GM12801 (cell line): ENCODE measurements around the gene STARD13.

Source experiments
- TF ChIP-seq, protein P1 (sequence below): IDR thresholded peaks from one replicate; pipeline ENCODE4 v1.5.1; 2011; ENCODE audit warnings: control low read depth; ENCODE audit not compliant: insufficient read length; ENCODE audit errors: extremely low read depth

The STARD13 gene

DNA sequence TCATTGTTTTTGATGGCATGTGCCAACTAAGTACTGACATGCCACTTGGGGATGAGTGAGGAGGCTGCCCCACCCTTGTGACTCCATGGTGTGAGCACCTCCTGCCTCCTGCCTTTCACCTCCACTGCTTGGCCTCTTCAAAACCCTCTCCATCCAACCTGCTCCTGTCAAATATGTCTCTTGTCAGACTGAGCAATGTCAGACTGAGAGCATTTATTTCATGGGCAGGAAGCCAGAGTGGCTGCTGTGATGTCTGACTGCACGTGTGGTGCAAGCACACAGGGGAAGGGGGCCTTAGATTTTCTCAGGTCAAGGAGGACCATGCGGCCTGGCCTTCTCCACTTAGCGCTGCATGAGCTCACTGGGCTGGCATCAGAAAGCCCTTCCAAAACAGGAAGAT, 68.3 kb downstream of the STARD13 start:
- TF ChIP-seq, protein P1, sequence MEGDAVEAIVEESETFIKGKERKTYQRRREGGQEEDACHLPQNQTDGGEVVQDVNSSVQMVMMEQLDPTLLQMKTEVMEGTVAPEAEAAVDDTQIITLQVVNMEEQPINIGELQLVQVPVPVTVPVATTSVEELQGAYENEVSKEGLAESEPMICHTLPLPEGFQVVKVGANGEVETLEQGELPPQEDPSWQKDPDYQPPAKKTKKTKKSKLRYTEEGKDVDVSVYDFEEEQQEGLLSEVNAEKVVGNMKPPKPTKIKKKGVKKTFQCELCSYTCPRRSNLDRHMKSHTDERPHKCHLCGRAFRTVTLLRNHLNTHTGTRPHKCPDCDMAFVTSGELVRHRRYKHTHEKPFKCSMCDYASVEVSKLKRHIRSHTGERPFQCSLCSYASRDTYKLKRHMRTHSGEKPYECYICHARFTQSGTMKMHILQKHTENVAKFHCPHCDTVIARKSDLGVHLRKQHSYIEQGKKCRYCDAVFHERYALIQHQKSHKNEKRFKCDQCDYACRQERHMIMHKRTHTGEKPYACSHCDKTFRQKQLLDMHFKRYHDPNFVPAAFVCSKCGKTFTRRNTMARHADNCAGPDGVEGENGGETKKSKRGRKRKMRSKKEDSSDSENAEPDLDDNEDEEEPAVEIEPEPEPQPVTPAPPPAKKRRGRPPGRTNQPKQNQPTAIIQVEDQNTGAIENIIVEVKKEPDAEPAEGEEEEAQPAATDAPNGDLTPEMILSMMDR: no peak

DNA sequence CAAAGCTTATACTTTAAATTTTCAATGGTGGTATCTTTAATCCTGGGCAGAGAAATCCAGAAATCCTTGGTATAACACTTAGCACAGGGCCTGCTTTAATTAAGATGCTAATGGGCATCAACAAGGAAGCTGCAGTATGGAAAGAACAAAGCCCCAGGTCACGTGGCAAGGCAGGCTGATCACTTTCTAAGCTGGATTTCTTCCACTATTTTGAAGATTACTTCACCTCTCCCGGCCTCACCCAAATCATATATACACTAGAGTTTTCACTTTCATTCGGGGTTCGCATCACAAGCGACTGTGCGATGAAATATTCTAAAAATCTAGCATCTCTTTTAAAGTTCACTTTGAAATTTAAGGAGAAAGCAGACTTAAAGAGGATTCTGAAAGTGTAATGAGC, 71.8 kb downstream of the STARD13 start:
- TF ChIP-seq, protein P1: no peak

DNA sequence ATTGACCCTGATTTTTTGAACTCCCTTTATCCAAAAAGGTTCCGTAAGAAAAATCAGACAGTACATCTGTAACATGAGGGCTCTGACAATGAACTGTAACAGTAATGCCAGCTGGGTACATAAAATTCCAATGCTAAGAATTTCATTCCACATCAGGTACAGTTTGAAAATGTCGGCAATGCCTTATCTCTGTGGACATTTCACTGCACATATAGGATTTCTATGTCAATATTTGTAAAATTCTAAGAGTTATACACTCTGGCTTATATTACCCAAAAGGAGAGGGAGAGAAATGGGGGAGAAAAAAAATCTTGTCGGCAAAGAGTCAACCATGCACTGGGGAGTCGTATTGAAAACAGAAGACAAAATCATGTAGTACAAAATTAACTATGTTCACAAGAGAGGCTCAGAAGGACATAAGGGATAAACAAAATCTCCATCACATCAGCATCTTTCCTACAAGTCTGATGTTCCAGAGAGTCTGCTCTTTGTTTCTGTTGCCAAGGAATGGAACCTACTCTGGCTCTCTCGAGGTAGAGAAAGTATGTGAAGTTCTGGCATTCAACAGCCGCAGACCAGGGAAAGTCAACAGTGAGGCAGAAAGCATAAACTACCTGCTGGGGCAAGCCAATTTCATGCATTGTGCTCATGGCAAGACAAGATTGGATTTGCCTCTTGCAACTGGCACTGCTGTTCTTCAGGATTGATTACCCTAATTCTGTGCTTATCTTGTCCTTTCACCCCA, 72.4 kb downstream of the STARD13 start:
- TF ChIP-seq, protein P1: no peak

DNA sequence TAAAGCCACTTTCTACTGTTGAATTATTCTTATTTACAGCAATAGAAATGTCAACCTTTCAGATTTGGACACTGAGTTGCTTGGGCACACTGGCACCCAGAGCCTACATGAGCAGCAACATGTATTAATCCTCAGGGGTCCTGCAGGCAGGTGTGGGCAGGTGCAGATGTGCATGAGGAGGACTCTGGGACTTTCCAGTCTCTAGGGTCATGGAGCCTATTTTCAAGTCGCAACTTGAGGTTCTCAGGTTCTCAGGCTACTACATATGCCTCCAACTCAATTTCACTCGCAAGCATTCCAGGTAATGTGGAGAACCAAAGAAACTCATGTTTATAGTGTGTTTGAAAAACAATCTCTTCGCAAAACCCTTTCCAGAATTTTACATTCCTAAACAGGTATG, 73.2 kb downstream of the STARD13 start:
- TF ChIP-seq, protein P1: no peak

DNA sequence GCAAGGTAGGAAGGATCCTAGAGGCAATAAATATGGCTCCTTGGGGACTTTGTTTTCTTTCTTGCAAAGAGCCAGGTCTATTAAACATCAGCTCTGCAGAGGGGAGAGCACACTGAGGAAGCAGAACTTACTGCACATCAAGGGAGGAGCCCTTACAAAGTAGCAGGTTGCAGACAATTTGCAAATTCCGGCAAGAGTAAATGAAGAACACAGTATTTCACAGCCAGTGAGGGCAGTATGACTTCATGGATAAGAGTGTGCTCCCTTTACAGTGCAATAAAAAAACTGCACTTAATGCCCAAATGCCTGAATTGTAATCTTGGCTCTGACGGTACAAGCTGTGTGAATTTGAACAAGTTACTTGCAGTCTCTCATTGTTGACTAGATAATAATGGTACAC, 75.5 kb downstream of the STARD13 start:
- TF ChIP-seq, protein P1: no peak

DNA sequence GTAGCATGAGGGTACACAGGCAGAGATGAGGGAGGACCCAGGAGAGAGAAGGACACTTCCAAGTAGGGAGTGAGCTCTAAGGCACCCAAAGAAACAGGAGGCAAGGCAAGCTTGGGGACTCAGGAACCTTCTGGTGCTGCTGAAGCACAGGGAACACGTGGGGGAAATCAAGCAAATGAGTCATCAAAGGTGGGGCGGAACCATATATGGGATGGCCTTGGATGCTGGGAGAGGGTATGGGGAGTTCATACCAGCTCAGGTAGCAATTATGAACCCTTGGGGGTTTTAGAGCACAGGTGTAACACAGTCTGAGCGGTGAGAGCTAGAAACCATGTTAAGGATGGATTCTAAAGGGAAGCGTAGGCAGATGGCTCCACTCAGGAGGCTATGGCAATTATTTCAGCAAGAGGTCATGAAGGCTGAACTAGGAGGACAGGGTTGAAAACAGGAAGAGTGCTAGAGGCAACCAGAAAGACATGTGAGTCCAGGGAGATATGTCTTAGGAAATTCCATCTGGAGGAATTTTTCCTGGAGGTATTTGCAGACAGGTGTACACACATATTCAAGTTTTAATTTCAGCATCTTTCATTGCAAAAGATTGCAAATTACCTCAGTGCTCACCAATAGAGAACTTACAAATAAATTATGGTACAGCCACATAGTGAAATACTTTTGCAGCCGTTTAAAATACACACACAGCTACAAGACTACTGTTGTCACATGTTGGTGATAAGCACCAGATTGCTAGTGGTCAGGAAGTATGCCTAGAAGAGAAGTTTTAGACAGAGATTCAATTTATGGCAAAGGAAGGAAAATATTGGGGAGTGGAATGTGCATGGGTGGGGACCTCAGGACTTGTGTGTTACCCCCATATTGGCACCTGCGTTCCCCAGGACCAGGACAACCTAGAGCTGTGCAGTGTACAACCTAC, 77.0 kb downstream of the STARD13 start:
- TF ChIP-seq, protein P1: no peak

DNA sequence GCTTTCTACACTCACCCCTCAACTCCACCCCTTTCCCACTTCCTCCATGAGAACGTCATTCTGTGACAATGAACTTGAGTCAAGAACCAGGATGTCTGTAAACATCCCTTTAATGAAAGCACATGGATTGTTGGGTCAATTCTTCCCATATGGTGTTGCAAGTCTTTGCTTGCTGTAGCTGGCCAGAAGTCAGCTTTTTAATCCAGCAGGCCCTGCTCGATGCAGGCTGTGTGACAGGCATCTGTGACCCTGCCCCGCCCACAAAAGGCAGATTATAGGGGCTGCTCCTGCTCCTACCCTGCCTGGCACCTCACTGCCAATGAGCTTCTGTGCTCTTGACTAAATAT, 78.0 kb downstream of the STARD13 start:
- TF ChIP-seq, protein P1: no peak
